ENCODE results near the gene ARSB.
A peak's percentile ranks its signal among the peaks of the same experiment; 100 is the strongest.

The ARSB gene

DNA sequence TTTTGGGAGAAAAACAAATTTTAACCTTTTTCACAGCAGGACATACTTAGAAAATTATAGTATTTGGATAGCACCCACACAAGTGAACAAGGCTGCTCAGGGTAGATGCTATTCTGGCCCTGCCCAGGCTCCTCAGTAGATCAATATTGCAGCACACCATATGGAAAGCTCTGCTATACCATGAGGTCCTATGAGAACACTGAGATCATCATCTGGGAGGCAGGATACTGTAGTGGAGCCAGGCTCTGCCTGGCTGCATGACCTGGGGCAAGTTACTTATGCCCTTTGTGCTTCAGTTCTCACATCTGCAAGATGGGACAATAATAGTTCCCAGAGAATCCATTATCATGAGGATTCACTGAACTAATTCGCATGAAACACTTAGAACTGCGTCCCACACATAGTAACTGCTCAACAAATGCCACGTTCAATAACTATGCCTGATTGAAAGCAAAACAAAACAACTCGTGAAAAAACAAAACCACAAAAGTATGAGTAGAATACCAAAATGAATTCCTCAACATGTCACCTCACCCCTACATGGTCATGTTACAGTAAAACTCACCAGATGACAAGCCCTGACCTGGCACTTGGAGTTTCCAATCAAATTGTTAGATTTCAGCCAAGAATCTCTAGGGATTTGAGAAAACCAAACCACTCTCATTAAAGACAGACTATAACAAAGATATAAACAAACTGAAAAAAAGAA, 31.9 kb downstream of the ARSB start:
- Histone ChIP-seq H3K36me3 (ENCODE audit: control insufficient read depth, insufficient read depth, low read length) (no peaks in the 10 kb centered on the region), H3K9me3 (ENCODE audit: control insufficient read depth, low read length) (no peaks in the 10 kb centered on the region), H3K4me3 (ENCODE audit: extremely low read depth, insufficient read depth, low read length, poor library complexity, severe bottlenecking) (no peak overlapping the region), H3K4me1 (ENCODE audit: control insufficient read depth, insufficient read depth, low read length, poor library complexity, severe bottlenecking) (no peaks in the 10 kb centered on the region), H3K27ac (ENCODE audit: low read depth, low read length, severe bottlenecking) (no peak overlapping the region)
- WGBS, 2 experiments (ENCODE audit: insufficient coverage in 2 of 2) = 90 to 97% methylated on average over 4 of the region's 4 CpGs

DNA sequence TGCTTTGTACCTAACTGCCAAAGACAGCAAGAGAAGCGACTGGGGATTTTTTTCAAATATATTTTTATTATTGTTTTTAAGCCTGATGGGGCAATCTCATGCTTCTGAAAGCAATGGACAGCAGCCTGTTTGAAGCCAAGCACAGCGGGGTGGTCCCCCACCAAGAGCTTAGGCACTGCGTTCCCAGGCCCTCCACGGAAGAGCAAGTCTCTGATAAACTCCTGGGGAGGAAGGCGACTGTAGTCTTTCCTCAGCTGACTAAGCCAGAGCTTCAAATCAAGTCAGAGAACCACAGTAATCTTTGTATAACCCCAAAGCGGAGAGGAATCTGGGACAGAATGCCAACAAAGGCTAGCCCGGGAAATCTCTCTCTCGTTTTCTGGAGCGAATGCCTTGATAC, 54.4 kb downstream of the ARSB start:
- H3K4me1 ChIP-seq (ENCODE audit: control insufficient read depth, insufficient read depth, low read length, poor library complexity, severe bottlenecking) = peaks cover 22% of the 10 kb centered on the region
- no peak overlapping the region for H3K4me3 ChIP-seq (ENCODE audit: extremely low read depth, insufficient read depth, low read length, poor library complexity, severe bottlenecking)
- no peaks in the 10 kb centered on the region for H3K9me3 ChIP-seq (ENCODE audit: control insufficient read depth, low read length)
- no peaks in the 10 kb centered on the region for H3K36me3 ChIP-seq (ENCODE audit: control insufficient read depth, insufficient read depth, low read length)
- WGBS, 2 experiments (ENCODE audit: insufficient coverage in 2 of 2) = 69 to 72% methylated on average over 3 to 8 of the region's 9 CpGs
- H3K27ac ChIP-seq (ENCODE audit: low read depth, low read length, severe bottlenecking) = peak overlapping the region; percentile 17

DNA sequence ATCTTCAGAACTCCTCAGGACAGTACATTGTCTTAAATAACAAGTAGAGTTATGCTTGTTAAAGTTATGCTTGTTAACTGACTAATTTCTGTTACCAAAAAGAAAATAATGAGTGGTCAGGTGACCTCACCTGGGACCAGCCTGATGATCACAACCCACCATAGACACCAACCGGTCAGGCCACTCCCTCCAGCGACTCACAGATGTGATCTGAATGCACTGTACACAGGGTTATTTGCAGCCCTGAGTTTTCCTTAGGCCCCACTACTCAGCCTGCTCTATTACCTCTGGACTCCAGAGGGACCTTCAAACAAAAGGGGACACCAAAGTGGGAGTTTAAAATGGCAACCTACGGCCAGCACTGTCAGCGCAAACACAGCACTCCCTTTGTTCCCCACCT, 55.3 kb downstream of the ARSB start:
- Histone ChIP-seq H3K4me1 (ENCODE audit: control insufficient read depth, insufficient read depth, low read length, poor library complexity, severe bottlenecking) (peaks cover 22% of the 10 kb centered on the region), H3K27ac (ENCODE audit: low read depth, low read length, severe bottlenecking) (no peak overlapping the region), H3K4me3 (ENCODE audit: extremely low read depth, insufficient read depth, low read length, poor library complexity, severe bottlenecking) (no peak overlapping the region), H3K9me3 (ENCODE audit: control insufficient read depth, low read length) (no peaks in the 10 kb centered on the region), H3K36me3 (ENCODE audit: control insufficient read depth, insufficient read depth, low read length) (no peaks in the 10 kb centered on the region)
- 94 to 96% methylated on average over 2 to 4 of the region's 4 CpGs for WGBS, 2 experiments (ENCODE audit: insufficient coverage in 2 of 2)

DNA sequence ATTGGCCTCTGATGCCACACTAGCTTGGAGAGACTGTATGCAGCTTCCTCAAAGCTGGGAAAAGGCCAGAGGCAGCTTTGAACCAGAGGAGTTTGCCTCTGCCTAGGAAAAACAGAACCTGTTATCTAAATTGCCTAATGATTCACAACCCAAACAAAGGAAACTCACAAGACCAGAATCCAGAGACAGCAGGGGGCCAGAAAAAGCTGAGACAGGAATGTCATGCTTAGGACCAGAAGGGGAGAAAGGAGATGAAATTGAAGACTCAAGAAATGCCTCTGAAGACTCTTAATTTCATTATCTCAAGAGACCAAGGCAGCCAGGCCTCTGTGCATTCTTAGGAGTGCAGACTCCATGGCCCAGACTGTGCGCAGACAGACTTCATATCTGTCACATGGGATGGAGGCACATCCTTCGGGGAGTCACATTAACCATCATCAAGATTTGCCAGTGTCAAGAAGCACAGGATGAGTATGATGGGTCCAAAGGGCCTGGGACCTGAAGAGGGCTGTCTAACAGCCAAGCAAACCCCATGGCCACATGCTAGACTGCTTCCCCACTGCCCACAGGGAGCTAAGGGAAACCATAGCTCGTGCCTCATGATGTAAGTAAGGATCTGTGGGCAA, 57.3 kb downstream of the ARSB start:
- 67 to 75% methylated on average over 1 of the region's 3 CpGs for WGBS, 2 experiments (ENCODE audit: insufficient coverage in 2 of 2)
- peaks cover 22% of the 10 kb centered on the region for H3K4me1 ChIP-seq (ENCODE audit: control insufficient read depth, insufficient read depth, low read length, poor library complexity, severe bottlenecking)
- H3K4me3 ChIP-seq (ENCODE audit: extremely low read depth, insufficient read depth, low read length, poor library complexity, severe bottlenecking) = no peak overlapping the region
- no peaks in the 10 kb centered on the region for H3K9me3 ChIP-seq (ENCODE audit: control insufficient read depth, low read length)
- H3K36me3 ChIP-seq (ENCODE audit: control insufficient read depth, insufficient read depth, low read length) = no peaks in the 10 kb centered on the region
- H3K27ac ChIP-seq (ENCODE audit: low read depth, low read length, severe bottlenecking) = peak overlapping the region; percentile 92

DNA sequence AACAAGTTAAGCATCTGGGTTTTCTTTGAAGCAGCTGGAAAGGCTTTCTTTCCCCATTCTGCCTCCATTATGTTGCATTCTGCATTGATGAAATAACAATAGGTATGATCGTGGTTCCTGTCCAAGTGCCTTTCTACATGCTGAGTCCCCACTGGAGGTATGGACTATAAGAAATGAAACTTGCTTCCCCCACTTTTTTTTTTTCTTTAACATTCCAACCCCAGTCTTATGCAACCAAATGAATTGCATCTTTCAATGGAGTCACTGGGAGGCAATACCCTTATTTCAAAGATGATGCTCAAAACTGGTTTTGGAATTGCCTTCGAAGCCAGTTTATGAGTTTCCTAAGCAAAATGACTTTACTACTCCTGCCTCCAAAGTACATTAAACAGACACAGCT, 58.9 kb downstream of the ARSB start:
- no peak overlapping the region for H3K4me3 ChIP-seq (ENCODE audit: extremely low read depth, insufficient read depth, low read length, poor library complexity, severe bottlenecking)
- WGBS, 2 experiments (ENCODE audit: insufficient coverage in 2 of 2) = 83 to 100% methylated on average over 1 of the region's 2 CpGs
- peaks cover 22% of the 10 kb centered on the region for H3K4me1 ChIP-seq (ENCODE audit: control insufficient read depth, insufficient read depth, low read length, poor library complexity, severe bottlenecking)
- no peaks in the 10 kb centered on the region for H3K36me3 ChIP-seq (ENCODE audit: control insufficient read depth, insufficient read depth, low read length)
- H3K9me3 ChIP-seq (ENCODE audit: control insufficient read depth, low read length) = no peaks in the 10 kb centered on the region
- H3K27ac ChIP-seq (ENCODE audit: low read depth, low read length, severe bottlenecking) = no peak overlapping the region

DNA sequence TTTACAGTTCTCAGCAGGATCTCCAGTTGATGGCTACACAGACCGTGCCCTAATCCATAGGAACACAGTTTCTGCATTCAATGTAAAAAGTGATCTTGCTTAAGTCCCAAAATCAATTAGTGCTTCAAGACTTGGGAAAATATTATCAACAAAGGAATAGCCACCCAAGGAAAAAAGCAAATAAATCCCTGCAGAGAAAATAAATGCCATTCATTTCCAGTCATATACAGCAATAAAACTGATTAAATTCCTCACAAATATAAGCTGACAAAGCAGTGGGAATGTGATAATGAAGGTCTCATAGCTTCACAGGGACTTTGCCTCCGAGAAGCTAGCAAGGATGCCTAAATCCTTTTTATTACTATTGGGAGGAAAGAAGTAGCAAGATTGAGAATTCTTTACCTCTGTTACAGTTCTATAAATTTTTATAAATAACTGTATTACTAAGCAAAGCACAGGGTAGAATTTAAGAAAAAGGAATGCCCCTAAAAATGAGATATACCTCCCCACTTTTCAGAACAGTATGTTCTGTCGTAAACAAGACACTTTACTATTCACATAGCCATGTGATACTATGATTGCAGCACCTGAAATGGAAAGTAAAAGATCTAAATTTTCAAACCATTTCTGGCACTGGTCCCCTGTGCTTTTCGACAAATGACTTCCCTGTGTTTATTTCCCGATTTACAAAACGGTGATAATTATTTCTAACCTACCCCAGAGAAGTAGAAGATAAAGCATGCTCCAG, 59.8 kb downstream of the ARSB start:
- no peak overlapping the region for H3K4me3 ChIP-seq (ENCODE audit: extremely low read depth, insufficient read depth, low read length, poor library complexity, severe bottlenecking)
- no peak overlapping the region for H3K27ac ChIP-seq (ENCODE audit: low read depth, low read length, severe bottlenecking)
- 72 to 84% methylated on average over 3 of the region's 6 CpGs for WGBS, 2 experiments (ENCODE audit: insufficient coverage in 2 of 2)
- H3K36me3 ChIP-seq (ENCODE audit: control insufficient read depth, insufficient read depth, low read length) = no peaks in the 10 kb centered on the region
- peaks cover 15% of the 10 kb centered on the region for H3K4me1 ChIP-seq (ENCODE audit: control insufficient read depth, insufficient read depth, low read length, poor library complexity, severe bottlenecking)
- no peaks in the 10 kb centered on the region for H3K9me3 ChIP-seq (ENCODE audit: control insufficient read depth, low read length)

DNA sequence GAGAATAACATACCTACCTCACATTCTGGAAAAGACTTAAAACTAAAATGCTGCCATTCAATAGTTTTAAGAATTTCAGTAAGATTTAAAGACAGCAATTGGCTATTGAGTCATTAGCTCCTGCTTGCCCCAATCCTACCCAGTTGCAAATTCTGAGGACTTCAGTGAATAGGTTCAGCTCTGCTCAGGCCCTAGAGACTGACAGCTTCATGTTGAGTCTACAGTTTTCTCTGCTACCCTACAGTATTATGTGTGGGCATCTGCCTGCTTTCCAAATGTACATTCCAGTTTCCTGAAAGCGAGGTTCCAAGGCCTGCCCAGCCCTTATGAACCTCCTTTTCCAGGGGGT, 61.5 kb downstream of the ARSB start:
- 100% methylated on average over 1 of the region's 1 CpG; no CpG with 5 or more reads in 1 of the 2 experiments for WGBS, 2 experiments (ENCODE audit: insufficient coverage in 2 of 2)
- Histone ChIP-seq H3K4me1 (ENCODE audit: control insufficient read depth, insufficient read depth, low read length, poor library complexity, severe bottlenecking) (peaks cover 11% of the 10 kb centered on the region), H3K4me3 (ENCODE audit: extremely low read depth, insufficient read depth, low read length, poor library complexity, severe bottlenecking) (no peak overlapping the region), H3K9me3 (ENCODE audit: control insufficient read depth, low read length) (no peaks in the 10 kb centered on the region), H3K36me3 (ENCODE audit: control insufficient read depth, insufficient read depth, low read length) (no peaks in the 10 kb centered on the region), H3K27ac (ENCODE audit: low read depth, low read length, severe bottlenecking) (no peak overlapping the region)

DNA sequence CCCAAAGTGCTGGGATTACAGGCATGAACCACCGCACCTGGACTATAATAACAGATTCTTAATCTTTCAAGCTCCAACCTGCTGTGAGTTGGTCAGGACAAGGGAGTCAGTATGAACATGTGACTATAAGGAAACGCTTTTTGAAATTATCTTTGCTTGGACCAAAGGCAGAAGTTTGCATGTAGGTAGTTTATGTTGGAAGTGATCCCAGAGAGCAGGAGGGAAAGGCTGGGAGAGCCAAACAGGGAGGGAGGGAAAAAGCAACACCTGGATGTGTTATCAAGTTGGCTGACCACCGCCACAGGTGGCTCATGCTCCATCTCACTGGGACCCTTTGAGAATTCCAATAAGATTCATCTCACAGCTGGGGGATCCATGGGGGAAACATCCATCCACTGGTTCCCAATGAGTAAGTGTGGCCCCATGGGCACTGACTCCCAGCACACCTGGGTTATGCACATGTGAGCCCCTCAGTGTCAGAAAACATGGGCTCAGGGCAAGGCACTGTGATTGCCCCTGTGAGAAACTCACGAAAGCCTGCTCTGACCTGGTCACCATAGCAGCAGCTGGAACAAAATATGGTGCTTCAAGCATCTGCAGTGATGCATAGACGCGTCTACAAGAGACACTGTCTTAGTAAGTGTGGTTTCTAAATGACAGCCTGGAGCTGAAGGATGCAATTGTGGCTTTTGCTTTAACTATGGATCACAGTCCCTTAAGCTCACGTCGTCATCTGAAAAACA, 62.1 kb downstream of the ARSB start:
- WGBS, 2 experiments (ENCODE audit: insufficient coverage in 2 of 2) = 90 to 93% methylated on average over 4 to 7 of the region's 8 CpGs
- peaks cover 11% of the 10 kb centered on the region for H3K4me1 ChIP-seq (ENCODE audit: control insufficient read depth, insufficient read depth, low read length, poor library complexity, severe bottlenecking)
- H3K36me3 ChIP-seq (ENCODE audit: control insufficient read depth, insufficient read depth, low read length) = no peaks in the 10 kb centered on the region
- no peak overlapping the region for H3K27ac ChIP-seq (ENCODE audit: low read depth, low read length, severe bottlenecking)
- H3K9me3 ChIP-seq (ENCODE audit: control insufficient read depth, low read length) = no peaks in the 10 kb centered on the region
- H3K4me3 ChIP-seq (ENCODE audit: extremely low read depth, insufficient read depth, low read length, poor library complexity, severe bottlenecking) = no peak overlapping the region

DNA sequence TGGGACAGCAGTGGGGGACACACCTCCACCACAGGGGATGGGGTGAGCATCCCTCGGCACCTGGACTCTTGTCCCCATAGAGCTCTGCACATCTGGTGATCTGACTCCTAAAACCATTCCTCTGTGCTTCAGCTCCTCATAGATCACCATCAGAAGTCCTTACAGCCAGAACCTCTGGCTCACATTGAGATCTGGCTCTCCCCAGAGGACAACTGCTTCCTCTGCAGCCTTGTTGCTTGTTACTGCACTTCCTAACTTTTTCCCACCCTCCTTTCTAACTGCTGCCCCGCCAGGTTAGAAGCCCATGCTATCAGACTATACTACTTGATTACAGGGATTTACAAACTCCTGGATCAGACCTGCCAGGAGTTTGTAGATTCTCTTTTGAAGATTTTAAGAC, 64.5 kb downstream of the ARSB start:
- Histone ChIP-seq H3K27ac (ENCODE audit: low read depth, low read length, severe bottlenecking) (no peak overlapping the region), H3K36me3 (ENCODE audit: control insufficient read depth, insufficient read depth, low read length) (no peaks in the 10 kb centered on the region), H3K4me3 (ENCODE audit: extremely low read depth, insufficient read depth, low read length, poor library complexity, severe bottlenecking) (no peak overlapping the region), H3K4me1 (ENCODE audit: control insufficient read depth, insufficient read depth, low read length, poor library complexity, severe bottlenecking) (no peaks in the 10 kb centered on the region), H3K9me3 (ENCODE audit: control insufficient read depth, low read length) (no peaks in the 10 kb centered on the region)
- 90 to 100% methylated on average over 2 of the region's 2 CpGs for WGBS, 2 experiments (ENCODE audit: insufficient coverage in 2 of 2)

DNA sequence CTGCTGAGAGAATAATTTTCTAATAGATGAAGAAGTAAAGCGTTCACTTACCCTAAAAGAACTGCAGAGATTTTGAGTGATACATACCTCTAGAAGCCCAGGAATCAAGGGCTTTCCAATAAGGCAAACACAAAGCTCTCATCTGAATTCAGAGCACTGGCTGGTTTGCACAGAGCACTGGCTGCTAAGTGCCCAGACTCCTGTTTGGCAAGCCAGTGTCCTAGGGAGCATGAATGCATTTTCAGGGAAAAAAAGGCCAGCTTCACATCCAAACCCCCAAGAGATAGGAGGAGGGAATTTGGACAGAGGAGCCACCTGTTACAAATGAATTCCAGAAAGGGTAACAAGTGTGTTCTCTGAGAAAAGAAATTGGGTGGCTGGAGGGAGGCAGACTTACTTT, 65.3 kb downstream of the ARSB start:
- WGBS, 2 experiments (ENCODE audit: insufficient coverage in 2 of 2) = no CpG with 5 or more reads among the region's 1 CpG
- no peaks in the 10 kb centered on the region for H3K4me1 ChIP-seq (ENCODE audit: control insufficient read depth, insufficient read depth, low read length, poor library complexity, severe bottlenecking)
- no peaks in the 10 kb centered on the region for H3K9me3 ChIP-seq (ENCODE audit: control insufficient read depth, low read length)
- no peak overlapping the region for H3K4me3 ChIP-seq (ENCODE audit: extremely low read depth, insufficient read depth, low read length, poor library complexity, severe bottlenecking)
- H3K27ac ChIP-seq (ENCODE audit: low read depth, low read length, severe bottlenecking) = no peak overlapping the region
- no peaks in the 10 kb centered on the region for H3K36me3 ChIP-seq (ENCODE audit: control insufficient read depth, insufficient read depth, low read length)

Data from mesodermal cell (in vitro differentiated cells).